Activated T-helper 17 cell treated with anti-CD3 and anti-CD28 coated beads, Interleukin-2, amount 50 U/mL, for 72 hours (primary cell): Measurements from ENCODE around the gene VSTM5. TPM values are rescaled to one million over a fixed set of nuclear protein-coding genes. Genes with fewer than 3 reads are reported as not detected.

Source experiments
- ATAC-seq: fragments of 150-1000 bp; cut with Tn5 transposase; replicated peaks from 2 replicates; pipeline ENCODE4 v1.10.0; 2021; ENCODE audit warnings: mild to moderate bottlenecking, moderate library complexity
- H3K27ac Mint-ChIP-seq: one replicate; pipeline ENCODE4 v1.8.0; 2022; ENCODE audit warnings: mixed read lengths
- H3K27me3 Mint-ChIP-seq: one replicate; pipeline ENCODE4 v1.8.0; 2022; ENCODE audit warnings: mixed read lengths
- H3K36me3 Mint-ChIP-seq: one replicate; pipeline ENCODE4 v1.8.0; 2022; ENCODE audit warnings: low read depth, mild to moderate bottlenecking, mixed read lengths
- H3K4me1 Mint-ChIP-seq: one replicate; pipeline ENCODE4 v1.8.0; 2022; ENCODE audit warnings: mixed read lengths
- H3K4me3 Mint-ChIP-seq: one replicate; pipeline ENCODE4 v1.8.0; 2022; ENCODE audit warnings: mild to moderate bottlenecking, mixed read lengths
- H3K9me3 Mint-ChIP-seq: one replicate; pipeline ENCODE4 v1.8.0; 2022; ENCODE audit warnings: mixed read lengths
- total RNA-seq, 2 donors: library from RNA; stranded (reverse); gene quantifications; one replicate each; pipeline ENCODE4 v1.2.3, GENCODE V29; 2022

The VSTM5 gene
- total RNA-seq, 2 donors from 2014 or later = not detected

DNA sequence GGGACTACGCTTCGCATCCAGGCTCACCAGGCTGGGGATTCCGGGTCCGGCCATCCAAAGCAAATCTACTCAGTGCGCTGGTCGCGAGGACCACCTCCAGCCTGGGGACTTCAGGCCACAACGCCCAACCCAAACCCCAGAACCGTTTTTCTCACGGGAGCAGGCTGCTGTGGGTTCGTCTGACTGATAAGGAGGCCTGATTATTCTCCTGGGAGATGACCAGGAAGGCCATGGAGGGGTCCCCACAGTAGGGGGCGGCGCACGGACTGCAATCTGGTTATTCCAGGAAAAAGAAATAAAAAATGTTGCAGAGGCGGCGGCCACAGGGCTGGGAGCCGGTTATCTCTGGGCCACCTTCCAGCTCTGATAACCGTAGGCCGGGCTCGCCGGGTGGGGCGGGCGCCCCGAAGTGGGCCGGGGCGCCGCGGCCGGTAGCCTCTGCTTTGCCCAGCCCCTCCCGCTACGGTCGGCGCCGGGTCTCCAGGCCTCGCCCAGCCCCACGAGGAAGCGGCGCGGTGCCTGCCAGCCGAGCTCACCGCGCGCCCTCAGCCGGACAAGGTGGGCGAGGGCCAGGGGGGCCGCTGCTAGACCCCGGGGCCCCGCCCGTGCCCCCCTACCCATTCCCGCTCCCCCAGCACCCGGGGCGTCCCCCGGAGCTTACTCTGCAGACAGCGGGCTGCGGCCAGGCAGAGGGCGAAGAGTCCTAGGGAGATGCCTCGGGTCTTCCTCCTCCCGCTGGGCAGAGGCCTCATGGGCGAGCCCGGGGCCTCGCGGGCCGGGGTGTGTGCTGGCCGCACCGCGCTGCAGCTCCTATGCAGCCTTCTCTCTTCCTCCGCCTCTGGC is 446 bp downstream of the VSTM5 start:
- Mint-ChIP-seq H3K9me3 (no peaks in the 10 kb centered on the region), H3K27me3 (peaks cover 13% of the 10 kb centered on the region), H3K4me3 (peak overlapping the region; percentile 42), H3K4me1 (peaks cover 5% of the 10 kb centered on the region), H3K36me3 (no peaks in the 10 kb centered on the region), H3K27ac (no peak overlapping the region)
- ATAC-seq = no peak

DNA sequence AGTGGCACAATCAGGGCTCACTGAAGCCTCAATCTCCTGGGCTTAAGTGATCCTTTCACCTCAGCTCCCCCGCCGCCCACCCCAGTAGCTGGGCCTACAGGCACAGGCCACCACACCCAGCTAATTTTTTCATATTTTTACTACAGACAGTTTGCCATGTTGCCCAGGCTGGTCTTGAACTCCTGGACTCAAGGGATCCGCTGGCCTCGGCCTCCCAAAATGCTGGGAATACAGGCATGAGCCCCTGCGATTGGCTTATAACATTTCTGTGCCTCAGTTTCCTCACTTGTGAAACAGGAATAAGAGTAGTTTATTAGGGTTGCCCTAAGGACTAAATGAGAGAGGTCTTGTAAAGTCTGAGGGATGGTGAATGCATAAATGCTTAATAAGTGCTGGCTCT is 1.2 kb downstream of the VSTM5 start:
- no peak for ATAC-seq
- Mint-ChIP-seq H3K9me3 (no peaks in the 10 kb centered on the region), H3K27me3 (peaks cover 13% of the 10 kb centered on the region), H3K36me3 (no peaks in the 10 kb centered on the region), H3K27ac (no peak overlapping the region), H3K4me1 (peaks cover 5% of the 10 kb centered on the region), H3K4me3 (peak overlapping the region; percentile 42)

DNA sequence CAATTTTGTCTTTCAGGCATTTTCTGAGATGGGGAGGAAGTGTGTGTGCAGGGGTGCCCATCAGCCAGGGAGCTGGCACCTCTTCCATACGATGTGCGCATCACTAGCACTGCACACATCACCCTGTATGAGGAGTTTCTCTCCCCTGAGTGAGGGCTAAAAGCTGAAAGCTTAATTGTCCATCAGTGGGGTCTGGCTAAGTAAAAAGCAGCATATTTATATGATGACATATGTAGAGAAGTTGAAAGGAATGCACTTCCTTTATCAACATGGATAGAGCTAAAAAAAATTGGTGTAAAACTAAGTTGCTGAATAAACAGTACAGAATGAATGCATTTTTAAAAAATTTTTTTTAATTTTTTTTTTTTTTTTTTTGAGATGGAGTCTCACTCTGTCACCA is 4.0 kb downstream of the VSTM5 start:
- Mint-ChIP-seq H3K4me1 (peaks cover 5% of the 10 kb centered on the region), H3K4me3 (no peak overlapping the region), H3K36me3 (no peaks in the 10 kb centered on the region), H3K27me3 (peaks cover 10% of the 10 kb centered on the region), H3K27ac (no peak overlapping the region), H3K9me3 (no peaks in the 10 kb centered on the region)
- no peak for ATAC-seq

DNA sequence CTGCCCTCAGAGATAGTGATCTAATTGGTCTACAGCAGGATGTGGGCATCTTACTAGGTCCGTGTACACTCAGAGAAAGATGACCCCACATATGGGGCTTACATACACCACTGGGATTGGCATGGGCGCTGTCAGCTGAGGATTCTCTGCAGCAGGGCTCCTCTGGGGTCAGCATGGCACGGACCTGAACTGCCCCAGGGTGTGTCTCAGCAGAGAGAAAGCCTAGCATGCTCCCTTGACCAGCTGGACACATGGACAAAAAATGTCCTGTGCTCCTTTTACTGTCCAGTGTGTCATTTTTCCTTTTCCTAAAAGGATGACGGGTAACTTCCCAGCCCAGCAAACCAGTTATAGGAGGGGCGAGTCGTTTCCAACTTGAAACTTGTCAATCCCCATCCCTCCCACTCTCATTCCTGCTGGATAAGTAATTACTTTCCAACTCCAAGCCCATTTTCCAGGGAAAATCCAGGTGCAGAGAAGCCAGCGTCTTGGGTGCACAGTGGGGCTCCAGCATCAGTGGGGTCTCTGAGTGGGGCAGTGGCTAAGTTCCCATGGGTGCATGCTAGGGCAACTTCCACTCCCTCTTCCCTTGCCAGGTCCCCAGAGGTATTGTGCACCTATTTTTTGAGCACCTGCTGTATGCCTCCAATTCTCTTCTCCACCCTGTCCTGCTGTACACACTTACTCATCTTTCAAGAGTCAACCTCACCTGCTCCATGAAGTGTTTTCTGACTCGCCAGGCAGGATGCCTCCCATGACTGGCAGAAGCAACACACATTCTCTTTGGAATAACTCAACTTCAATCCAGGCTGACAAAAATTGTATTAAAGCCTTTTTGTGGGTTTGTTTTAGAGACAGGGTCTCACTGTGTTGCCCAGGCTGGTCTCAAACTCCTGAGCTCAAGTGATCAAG is 5.0 kb downstream of the VSTM5 start:
- no peak for ATAC-seq
- peaks cover 5% of the 10 kb centered on the region for H3K27me3 Mint-ChIP-seq
- H3K27ac Mint-ChIP-seq = no peak overlapping the region
- H3K9me3 Mint-ChIP-seq = no peaks in the 10 kb centered on the region
- peaks cover 5% of the 10 kb centered on the region for H3K4me1 Mint-ChIP-seq
- no peak overlapping the region for H3K4me3 Mint-ChIP-seq
- no peaks in the 10 kb centered on the region for H3K36me3 Mint-ChIP-seq

DNA sequence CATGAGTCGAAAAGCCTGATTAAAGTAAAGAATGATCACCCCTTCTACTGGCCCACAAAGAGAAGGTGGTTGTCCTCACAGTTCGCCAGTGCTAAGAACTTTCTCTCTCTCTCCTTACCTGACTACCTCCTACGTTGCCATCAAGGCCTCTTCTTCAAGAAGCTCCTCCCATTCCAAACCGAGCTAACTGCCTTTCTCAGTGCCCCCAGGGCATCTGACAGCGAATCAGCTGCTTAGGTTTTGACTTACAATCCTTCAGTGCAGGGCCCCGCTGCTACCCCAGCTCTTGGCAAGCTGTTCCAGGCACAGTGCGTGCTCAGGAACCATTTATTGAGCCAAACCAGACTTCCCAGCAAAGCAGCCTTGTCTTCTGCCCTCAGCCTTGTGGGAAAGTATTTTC is 5.8 kb downstream of the VSTM5 start:
- peaks cover 4% of the 10 kb centered on the region for H3K4me1 Mint-ChIP-seq
- ATAC-seq = no peak
- H3K36me3 Mint-ChIP-seq = no peaks in the 10 kb centered on the region
- H3K4me3 Mint-ChIP-seq = no peak overlapping the region
- H3K27ac Mint-ChIP-seq = no peak overlapping the region
- H3K27me3 Mint-ChIP-seq = peaks cover 3% of the 10 kb centered on the region
- H3K9me3 Mint-ChIP-seq = no peaks in the 10 kb centered on the region

DNA sequence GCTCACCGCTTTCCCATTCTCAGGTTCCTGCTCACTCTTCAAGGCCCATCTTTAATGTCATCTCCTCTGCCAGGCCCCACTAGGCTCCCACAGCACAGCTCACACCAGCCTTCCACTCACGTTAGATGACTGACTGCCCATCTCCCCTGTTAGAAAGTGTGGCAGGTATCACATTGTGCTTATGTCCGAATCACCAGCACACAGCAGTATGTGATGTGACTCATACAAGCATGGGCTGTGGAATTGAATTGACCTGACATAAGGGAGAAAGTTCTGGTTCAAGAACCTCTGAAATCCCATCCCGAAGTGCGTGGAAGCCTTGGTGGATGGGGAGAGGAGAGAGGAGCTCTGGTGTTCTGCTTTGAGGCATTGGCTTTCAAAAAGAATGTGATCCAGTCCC is 6.5 kb downstream of the VSTM5 start:
- no peak overlapping the region for H3K4me3 Mint-ChIP-seq
- no peaks in the 10 kb centered on the region for H3K27me3 Mint-ChIP-seq
- ATAC-seq = no peak
- no peak overlapping the region for H3K27ac Mint-ChIP-seq
- no peaks in the 10 kb centered on the region for H3K36me3 Mint-ChIP-seq
- no peaks in the 10 kb centered on the region for H3K4me1 Mint-ChIP-seq
- H3K9me3 Mint-ChIP-seq = no peaks in the 10 kb centered on the region

DNA sequence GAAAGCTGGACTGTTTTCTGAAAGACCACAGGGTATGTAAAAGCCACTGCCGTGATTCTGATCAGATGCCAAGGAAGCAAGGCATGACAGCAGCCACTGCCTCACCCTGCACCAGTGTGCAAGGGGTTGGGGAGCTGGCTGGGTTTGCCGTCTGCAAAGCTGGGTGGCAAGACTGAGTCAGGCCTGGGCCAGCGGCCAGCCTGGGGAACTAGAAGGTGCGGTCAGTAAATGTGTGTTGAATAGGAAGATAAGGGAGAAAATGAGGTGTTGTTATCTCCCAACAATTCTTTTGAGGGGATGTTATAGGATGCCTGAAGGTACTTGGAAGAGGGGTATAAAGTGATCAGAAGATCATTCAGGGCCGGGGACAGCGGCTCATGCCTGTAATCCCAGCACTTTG is 8.0 kb downstream of the VSTM5 start:
- no peak overlapping the region for H3K4me3 Mint-ChIP-seq
- no peak overlapping the region for H3K27ac Mint-ChIP-seq
- ATAC-seq = no peak
- H3K27me3 Mint-ChIP-seq = no peaks in the 10 kb centered on the region
- no peaks in the 10 kb centered on the region for H3K9me3 Mint-ChIP-seq
- no peaks in the 10 kb centered on the region for H3K36me3 Mint-ChIP-seq
- H3K4me1 Mint-ChIP-seq = no peaks in the 10 kb centered on the region

DNA sequence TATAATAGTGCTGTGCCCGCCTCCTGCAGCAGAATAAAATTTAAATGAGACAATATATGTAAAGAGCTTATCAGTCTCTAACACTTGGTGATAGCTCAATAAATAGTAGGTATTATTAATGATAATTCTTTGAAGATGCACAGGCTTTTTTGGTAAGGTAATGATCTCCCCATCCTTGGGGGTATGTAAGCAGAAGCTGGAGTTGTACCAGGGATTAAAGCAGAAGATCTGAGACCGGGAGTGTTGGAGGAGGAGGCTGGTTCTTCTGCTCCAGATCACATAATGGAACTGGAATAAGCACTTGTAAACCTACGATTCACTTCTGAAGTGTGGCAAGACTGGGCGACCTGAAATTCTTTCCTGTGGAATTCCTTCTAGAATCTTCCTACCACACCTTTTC is 8.4 kb downstream of the VSTM5 start:
- Mint-ChIP-seq H3K27me3 (no peaks in the 10 kb centered on the region), H3K27ac (no peak overlapping the region), H3K36me3 (no peaks in the 10 kb centered on the region), H3K9me3 (no peaks in the 10 kb centered on the region), H3K4me1 (no peaks in the 10 kb centered on the region), H3K4me3 (no peak overlapping the region)
- no peak for ATAC-seq

DNA sequence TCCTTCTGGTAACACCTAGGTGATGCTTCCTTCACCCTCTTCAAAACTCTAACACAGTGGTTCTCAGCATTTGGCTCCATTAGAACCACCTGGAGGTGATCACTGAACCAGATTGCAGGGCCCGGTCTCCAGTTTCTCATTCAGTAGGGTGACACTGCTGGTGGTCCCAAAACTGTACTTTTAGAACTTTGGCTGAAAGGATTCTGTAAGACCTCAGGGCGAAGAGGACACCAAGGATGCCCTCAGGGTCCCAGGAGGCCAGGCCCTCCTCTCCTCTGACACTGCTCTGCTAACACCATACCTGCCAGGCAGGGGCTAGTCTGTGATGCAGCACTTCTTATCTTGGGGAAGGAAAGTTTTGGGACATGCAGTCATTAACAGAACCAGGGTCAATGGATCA is 9.0 kb downstream of the VSTM5 start:
- Mint-ChIP-seq H3K27me3 (no peaks in the 10 kb centered on the region), H3K4me1 (no peaks in the 10 kb centered on the region), H3K36me3 (no peaks in the 10 kb centered on the region), H3K9me3 (no peaks in the 10 kb centered on the region), H3K27ac (no peak overlapping the region), H3K4me3 (no peak overlapping the region)
- ATAC-seq = no peak

DNA sequence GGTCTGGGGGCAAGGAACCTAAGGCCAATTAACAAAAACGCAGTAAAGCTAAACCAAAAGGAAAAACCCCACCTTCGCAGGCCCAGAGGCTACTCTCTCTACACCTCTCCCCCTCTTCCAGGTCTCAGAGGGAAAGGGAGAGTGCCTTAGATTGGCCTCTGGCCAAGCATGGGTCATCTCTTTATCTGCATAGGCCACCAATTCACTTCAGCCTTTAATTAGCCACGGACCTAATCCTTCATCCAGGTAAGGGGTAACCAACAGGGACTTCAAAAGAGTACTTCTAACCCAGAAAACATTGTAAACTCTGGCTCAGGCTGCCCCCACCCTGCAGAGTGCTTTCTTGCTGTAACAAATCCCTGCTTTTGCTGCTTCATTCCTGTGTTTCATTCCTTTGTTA is 9.4 kb downstream of the VSTM5 start:
- Mint-ChIP-seq H3K27ac (no peak overlapping the region), H3K36me3 (no peaks in the 10 kb centered on the region)
- no peak for ATAC-seq

DNA sequence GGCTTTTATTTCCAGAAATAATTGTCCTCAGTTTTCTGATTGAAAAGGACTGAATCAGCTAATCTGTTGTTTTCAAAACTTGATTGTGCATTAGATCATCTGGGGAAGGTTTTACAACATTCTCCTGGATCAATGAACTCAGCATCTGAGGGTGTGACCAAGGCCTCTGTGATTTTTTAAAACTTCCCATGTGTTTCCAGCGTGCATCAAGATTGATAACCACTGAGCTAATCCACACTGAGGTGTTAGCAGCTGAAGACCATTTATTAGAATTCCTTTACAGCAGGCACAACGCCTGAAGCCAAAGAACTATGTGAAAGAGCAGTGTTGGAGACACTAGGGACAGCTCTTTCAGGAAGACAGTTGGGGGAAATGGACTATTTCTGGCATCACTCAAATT is 10.2 kb downstream of the VSTM5 start:
- Mint-ChIP-seq H3K4me1 (no peaks in the 10 kb centered on the region), H3K9me3 (no peaks in the 10 kb centered on the region), H3K36me3 (no peaks in the 10 kb centered on the region), H3K27ac (no peak overlapping the region), H3K27me3 (no peaks in the 10 kb centered on the region), H3K4me3 (no peak overlapping the region)
- ATAC-seq = no peak

More for the DNA sequence above, 9.4 kb downstream of the VSTM5 start:
- Mint-ChIP-seq H3K9me3 (no peaks in the 10 kb centered on the region), H3K4me1 (no peaks in the 10 kb centered on the region), H3K27me3 (no peaks in the 10 kb centered on the region), H3K4me3 (no peak overlapping the region)

DNA sequence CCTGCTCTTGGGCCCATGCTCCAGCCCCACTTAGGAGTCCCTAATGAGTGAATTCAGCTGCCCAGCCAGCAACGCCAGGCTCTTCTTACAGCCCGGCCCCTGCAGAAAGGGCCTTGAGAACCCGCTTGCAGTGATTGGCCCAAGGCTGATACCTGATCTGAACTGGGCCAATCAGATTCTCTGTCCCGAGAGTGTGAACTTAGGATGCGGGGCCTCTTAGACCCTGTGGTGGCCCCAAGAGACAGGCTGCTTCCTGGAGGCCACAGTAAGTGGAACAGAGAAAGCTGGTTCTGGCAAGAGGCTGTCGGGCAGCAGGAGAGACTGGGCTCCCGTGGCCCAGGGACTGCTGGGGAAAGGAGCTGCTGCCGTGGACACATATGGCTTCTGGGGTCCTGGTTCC is 11.5 kb downstream of the VSTM5 start:
- Mint-ChIP-seq H3K36me3 (no peaks in the 10 kb centered on the region), H3K27ac (no peak overlapping the region), H3K4me1 (no peaks in the 10 kb centered on the region), H3K4me3 (no peak overlapping the region), H3K27me3 (no peaks in the 10 kb centered on the region), H3K9me3 (no peaks in the 10 kb centered on the region)
- ATAC-seq = no peak

DNA sequence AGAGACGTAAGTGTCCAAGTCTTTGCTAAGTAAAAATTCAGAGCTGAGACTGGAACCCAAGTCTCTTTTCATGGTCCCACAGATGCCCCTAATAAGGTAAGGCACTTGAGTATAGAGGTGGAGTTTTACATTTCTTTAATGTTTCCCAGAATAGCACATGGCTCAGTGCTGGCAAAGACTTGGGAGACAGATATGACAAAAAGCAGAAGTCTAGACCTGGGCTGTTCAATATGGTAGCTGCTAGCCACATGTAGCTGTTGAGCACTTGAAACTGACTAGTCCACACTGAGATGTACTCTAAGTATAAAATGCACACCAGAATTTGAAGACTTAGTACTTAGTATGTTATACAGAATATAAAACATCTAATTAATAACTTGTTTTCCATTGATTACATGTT is 17.6 kb downstream of the VSTM5 start:
- Mint-ChIP-seq H3K4me3 (no peak overlapping the region), H3K27ac (no peak overlapping the region), H3K36me3 (no peaks in the 10 kb centered on the region), H3K27me3 (peaks cover 4% of the 10 kb centered on the region), H3K9me3 (no peaks in the 10 kb centered on the region), H3K4me1 (no peaks in the 10 kb centered on the region)
- ATAC-seq = no peak

DNA sequence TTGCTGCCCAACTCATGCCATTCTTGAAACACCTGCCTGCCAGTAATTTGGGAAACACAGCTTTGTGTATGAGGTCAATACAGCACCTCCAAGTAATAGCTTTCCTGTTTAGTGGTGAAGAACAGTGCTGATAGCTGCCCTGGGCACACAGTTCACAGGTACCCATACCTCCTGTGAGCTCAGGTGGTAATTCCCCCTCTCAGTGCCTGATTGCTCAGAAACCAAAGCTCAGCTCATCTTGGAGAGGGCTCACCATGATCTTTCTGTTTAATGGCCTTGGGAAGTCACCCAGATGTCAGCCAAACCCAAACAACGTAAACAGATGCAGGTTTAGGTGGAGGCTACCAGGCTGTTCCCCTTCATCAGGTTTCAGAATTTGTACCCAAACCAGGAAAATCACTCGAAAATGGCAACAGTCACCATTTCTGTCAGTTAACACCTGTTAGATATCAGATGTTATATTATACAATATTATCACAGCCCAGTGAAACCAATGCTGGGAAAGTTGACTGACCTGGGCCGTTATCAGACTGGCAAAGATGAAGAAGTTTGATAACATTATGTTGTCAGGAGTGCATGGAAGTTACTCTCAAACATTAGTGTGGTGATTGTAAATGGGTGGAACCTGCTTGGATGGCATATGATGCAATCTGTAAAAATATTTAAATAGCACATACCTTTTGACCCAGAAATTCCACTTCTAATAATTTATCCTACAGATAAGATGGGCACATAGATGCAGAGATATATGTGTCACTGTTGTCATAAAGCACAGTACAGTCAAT is 18.9 kb downstream of the VSTM5 start:
- peaks cover 7% of the 10 kb centered on the region for H3K27me3 Mint-ChIP-seq
- ATAC-seq = no peak
- H3K36me3 Mint-ChIP-seq = no peaks in the 10 kb centered on the region
- no peak overlapping the region for H3K27ac Mint-ChIP-seq
- H3K9me3 Mint-ChIP-seq = no peaks in the 10 kb centered on the region
- H3K4me1 Mint-ChIP-seq = no peaks in the 10 kb centered on the region
- no peak overlapping the region for H3K4me3 Mint-ChIP-seq
